GM12872 (cell line): ENCODE data around the gene NFYC.

Experiments used
- TF ChIP-seq, protein P1 (sequence below): IDR thresholded peaks from 3 replicates; pipeline ENCODE4 v1.5.1; 2011; ENCODE audit warnings: low read depth, mild to moderate bottlenecking, low read length, moderate library complexity; ENCODE audit not compliant: insufficient read depth

The NFYC gene

DNA sequence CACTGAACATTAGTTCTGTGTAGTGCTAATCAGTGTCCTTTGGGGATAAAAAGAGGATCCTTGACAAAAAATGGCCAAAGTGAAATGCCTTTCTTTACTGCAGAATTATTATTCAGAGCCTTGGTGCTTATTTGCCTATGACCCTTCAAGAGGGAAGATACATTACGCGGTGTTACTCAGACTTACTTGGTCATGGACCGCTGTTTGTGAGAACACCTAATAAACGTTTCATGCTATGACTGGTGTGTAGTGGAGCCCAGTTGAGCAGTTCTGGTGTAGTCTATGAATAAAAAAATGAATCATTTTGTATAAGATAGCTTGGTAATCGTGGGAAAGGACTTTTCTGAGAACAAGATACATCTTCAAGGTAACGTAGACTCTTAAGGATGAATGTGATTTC, 8.3 kb downstream of the NFYC start:
- TF ChIP-seq, protein P1, sequence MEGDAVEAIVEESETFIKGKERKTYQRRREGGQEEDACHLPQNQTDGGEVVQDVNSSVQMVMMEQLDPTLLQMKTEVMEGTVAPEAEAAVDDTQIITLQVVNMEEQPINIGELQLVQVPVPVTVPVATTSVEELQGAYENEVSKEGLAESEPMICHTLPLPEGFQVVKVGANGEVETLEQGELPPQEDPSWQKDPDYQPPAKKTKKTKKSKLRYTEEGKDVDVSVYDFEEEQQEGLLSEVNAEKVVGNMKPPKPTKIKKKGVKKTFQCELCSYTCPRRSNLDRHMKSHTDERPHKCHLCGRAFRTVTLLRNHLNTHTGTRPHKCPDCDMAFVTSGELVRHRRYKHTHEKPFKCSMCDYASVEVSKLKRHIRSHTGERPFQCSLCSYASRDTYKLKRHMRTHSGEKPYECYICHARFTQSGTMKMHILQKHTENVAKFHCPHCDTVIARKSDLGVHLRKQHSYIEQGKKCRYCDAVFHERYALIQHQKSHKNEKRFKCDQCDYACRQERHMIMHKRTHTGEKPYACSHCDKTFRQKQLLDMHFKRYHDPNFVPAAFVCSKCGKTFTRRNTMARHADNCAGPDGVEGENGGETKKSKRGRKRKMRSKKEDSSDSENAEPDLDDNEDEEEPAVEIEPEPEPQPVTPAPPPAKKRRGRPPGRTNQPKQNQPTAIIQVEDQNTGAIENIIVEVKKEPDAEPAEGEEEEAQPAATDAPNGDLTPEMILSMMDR, result no peak

DNA sequence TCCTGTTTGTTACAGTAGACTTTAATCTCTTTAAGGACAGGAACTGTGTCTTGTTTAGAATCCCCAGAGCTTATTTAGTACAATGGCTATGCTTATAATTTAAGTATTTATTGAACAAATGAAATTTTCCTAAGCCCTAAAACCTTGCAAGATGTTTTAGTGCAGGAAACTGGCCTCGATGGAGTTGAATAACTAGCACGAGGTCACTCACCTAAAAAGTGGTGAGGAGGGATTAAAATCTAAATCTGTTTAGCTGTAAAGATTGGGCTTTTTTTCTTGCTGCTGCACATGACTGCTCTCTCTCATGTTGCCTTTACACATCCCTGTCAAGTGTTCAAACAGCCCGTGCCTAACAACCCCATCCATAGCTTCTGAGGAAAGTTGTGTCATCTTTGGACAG, 10.2 kb downstream of the NFYC start:
- TF ChIP-seq, protein P1, result no peak

DNA sequence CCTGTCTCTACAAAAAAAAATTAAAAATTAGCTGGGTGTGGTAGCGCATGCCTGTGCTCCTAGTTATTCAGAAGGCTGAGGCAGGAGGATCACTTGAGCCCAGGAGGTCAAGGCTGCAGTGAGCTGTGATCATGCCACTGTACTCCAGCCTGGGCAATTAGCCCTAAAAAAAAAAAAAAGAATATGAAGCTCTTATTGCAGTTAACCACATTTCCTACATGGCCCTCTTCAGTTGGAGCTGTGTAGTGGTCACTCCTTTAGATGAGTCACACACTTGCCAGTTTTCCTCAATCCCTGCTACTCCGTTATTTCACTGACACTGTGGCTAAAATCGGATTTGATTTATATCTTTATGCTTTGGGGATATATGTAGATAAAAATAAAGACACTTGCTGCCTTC, 11.8 kb downstream of the NFYC start:
- TF ChIP-seq, protein P1, result no peak

DNA sequence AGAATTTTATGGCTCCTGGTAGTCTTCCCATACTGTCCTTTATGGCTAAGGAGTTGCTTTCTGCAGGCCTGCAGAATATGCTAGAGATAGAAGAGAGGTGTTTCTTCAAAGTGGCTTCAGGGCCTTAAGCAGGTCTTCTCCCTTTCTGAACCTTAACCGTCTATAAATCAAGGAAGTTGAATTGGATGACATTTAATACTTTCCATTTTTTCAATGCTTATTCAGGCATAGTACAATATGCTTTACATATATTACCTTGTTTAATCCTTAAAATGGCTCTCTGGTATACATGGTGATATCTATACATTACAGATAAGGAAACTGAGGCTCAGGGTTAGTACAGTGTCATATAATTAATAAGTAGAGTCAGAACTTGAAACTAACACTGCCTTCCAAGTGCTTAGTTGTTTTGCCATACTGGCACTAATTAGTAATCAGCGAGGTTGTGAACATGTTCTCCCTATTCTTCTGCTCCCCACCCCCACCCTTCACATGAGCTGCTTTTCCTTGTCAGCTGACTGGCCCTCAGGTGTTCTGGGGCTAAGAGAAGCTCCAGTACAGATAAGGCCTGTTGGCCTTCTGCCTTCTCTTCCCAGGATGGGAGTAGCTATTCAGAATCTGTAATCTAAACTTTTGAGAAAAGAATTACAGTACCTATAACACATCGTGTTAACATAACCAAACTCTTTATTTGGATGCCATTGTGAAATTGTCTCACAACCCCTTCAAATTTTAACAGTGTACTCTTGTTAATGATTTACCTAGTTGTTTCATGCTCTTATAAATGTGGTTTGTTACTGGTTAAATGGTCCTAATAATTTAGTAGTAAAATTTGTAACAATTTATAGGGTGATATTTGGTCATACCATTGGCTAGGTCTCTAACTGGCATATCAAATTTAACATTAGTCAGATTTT, 13.6 kb downstream of the NFYC start:
- TF ChIP-seq, protein P1, result no peak

DNA sequence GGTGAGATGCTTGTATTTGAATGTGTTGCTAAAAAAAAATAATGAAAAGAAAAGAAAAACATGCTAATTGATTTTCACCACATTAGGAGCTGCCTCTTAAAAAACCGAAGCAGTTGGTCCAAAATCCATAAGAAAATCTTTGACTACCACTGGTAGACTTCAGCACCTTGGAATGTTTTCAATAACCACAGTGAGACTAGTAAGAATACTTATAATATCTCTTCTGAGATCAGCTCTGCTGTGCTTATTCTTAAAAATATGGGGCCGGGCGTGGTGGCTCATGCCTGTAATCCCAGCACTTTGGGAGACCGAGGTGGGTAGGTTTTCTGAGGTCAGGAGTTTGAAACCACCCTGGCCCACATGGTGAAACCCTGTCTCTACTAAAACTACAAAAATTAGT, 15.1 kb downstream of the NFYC start:
- TF ChIP-seq, protein P1, result no peak

DNA sequence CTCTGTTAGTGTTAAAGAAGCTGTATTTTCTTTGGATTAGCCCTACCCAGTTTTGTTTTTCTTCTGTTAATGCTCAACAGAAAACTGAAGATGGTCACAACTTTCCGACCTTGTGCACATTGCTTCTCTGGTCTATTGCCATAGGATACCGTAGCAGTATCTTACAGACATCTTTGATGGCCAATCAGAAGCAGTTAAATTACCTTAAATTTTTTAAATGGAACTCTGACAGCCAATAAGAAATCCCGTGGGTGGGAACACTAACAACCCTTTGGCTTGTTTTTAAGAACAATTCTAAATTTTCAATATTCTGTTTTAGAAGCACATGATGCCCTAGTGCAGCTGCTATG, 17.2 kb downstream of the NFYC start:
- TF ChIP-seq, protein P1, result no peak

DNA sequence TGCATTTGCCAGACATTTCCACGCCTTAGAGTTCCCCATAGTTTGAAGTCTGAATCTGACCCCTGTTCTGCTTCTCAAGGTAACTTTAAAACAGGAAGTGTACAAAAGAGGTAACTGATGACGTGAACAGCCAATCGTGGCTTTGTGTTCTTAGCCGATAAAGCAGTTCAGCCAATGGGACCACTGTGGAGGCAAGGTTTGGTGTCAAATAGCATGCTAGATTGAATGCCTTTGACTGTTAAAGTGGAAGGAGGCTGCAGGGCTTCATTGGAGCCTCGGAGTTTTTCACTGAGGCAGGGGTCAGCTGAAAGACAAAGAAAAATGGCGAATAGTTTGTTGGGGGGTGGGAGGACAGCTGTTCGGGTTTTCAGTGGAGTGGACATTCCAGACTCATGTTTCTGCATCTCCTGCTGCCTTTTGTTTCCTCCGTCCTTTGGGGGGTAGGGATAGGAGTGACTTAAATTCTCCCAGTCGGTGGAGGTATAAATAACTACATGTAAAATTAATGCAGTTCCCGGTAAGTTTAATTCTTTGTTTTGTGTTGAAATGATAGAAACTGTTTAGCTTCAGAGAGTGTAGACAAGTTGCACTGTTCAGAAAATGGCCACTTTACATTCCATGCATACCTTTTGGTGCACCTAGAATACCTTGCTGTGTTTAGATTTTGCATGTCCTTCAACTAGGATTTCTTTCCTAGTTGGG, 17.7 kb downstream of the NFYC start:
- TF ChIP-seq, protein P1, result no peak
